Lower leg skin (tissue), 4 donors: ENCODE data around the gene CLSTN2. TPM values are rescaled to one million over a fixed set of nuclear protein-coding genes. Genes with fewer than 3 reads are reported as not detected.

Source experiments
- DNase-seq, 2 donors: peaks; one replicate each; pipeline ENCODE4 v3.0.0-alpha.2; 2019; ENCODE audit warnings: low spot score in 2 of 2
- H3K4me3 ChIP-seq: fragments of 200-600 bp; sonication (generic); 2 replicates; pipeline ENCODE4 v1.5.1; 2017; ENCODE audit warnings: mild to moderate bottlenecking, low read depth; ENCODE audit not compliant: poor library complexity, severe bottlenecking
- CTCF ChIP-seq, 3 donors: fragments of 450-650 bp; IDR thresholded peaks; one replicate each; pipeline ENCODE4 v1.5.1; 2016; ENCODE audit warnings: antibody characterized with exemption in 3 of 3, mild to moderate bottlenecking in 3 of 3, moderate library complexity in 2 of 3
- POLR2A ChIP-seq, 2 donors: fragments of 450-650 bp; IDR thresholded peaks; one replicate each; pipeline ENCODE4 v1.6.1; 2016 to 2017; ENCODE audit warnings: antibody characterized with exemption in 2 of 2, mild to moderate bottlenecking in 1 of 2, moderate library complexity in 1 of 2
- WGBS, 2 donors: methylation state at CpG; one replicate each; pipeline ENCODE4 v1.1.5; 2018; 5-methylcytosine and 5-hydroxymethylcytosine counted together
- intact Hi-C: fragments of 100-400 bp; cut with DNase I; formaldehyde crosslinking; loops from one replicate; pipeline ENCODE4 v1.15.0; 2023; ENCODE audit warnings: low total_unique reads
- total RNA-seq, 4 donors: library from RNA; depleted of rRNA; stranded (reverse); fragments of >200 nt; gene quantifications; one replicate each; pipeline ENCODE4 v1.1.0, GENCODE V29; 2016

The CLSTN2 gene
- total RNA-seq, 4 donors from 2014 or later: 3.1 to 7.9 (median 4.7) TPM

GRCh38 chr3:140403608-140404007 lies 468.6 kb downstream of the CLSTN2 start:
- TF ChIP-seq POLR2A (IDR thresholded peaks at IDR 0.05) (no peak), CTCF (IDR thresholded peaks at IDR 0.05) (no peak)
- intact Hi-C loops: no loop called here
- WGBS, 2 donors: 73 to 94% methylated on average over 6 of the region's 6 CpGs
- DNase-seq: no peak
- no peak overlapping the region for H3K4me3 ChIP-seq

GRCh38 chr3:140406655-140407054 lies 471.7 kb downstream of the CLSTN2 start:
- intact Hi-C loops: no loop called here
- TF ChIP-seq CTCF (IDR thresholded peaks at IDR 0.05) (no peak), POLR2A (IDR thresholded peaks at IDR 0.05) (no peak)
- no peak for DNase-seq
- no peak overlapping the region for H3K4me3 ChIP-seq

DNA sequence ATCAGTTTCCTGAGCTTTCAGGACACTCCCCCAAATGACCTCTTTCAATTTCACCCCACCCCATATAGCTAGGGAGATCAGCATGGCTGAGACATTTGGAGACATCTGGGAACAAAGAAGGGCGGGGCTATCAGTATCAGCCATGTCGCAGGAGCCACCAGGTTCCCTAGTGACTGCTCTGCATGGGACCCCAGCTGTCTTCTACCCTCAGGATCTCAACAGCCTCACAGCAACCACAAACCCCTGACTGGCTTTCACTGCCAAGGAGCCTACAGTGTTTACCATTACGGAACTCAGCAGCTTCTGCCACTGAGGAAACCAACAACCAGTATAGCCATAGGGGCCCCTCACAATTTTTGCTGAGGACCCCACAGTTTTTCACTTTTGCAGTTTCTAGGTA lies 473.3 kb downstream of the CLSTN2 start:
- H3K4me3 ChIP-seq: no peak overlapping the region
- TF ChIP-seq CTCF (IDR thresholded peaks at IDR 0.05) (no peak), POLR2A (IDR thresholded peaks at IDR 0.05) (no peak)
- 90 to 91% methylated on average over 3 of the region's 3 CpGs for WGBS, 2 donors
- no peak for DNase-seq
- intact Hi-C loops: no loop called here

DNA sequence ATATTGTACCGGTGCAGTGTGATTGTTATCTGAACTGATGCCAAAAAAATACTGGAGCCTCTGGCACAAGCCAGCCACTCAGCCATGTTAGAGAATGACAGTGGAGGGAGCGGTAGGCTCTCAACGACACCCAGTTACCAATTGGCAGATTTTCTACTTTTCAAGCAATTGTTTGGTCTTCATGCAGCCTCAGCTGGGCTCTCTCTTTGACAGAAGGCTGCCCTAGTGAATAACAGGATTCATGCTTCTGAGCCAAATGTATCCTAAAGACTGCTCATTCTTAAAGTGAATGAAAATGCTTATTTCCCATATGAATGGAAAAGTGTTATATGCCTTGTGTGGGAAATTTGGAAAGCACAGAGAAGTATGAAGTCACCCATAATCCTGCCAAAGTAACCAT lies 481.7 kb downstream of the CLSTN2 start:
- 53 to 74% methylated on average over 3 of the region's 3 CpGs for WGBS, 2 donors
- H3K4me3 ChIP-seq: no peak overlapping the region
- intact Hi-C loops: no loop called here
- no peak for TF ChIP-seq CTCF (IDR thresholded peaks at IDR 0.05)
- TF ChIP-seq POLR2A (IDR thresholded peaks at IDR 0.05): no peak
- no peak for DNase-seq

DNA sequence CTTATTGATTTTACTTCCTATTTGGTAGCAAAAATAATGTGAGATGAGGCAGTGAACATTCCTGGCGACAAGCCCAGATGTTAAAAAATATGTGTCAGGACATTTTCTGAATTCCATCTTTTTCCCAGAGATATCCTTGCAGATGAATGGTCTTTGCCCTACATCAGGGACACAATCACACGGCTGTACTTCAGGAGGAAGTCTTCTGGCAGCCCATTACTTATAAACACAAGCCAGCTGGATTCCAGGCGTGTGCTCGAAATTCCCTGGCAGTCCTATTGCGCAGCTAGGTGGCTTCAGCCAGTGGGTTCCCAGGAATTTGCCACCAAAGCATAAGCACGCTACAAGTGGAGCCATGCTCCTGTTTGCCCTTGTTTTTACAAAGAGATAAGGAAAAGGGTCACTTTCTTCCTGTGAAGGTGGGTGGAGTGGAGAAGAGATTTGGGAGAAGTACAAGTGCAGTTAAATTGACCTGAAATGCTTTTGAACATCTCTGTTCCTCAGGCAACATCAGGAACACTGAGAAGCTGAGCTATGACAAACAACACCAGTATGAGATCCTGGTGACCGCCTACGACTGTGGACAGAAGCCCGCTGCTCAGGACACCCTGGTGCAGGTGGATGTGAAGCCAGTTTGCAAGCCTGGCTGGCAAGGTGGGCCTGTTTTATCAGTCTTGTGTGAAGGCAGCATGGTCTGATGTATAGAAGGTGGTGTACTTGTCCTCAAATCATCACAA lies 485.8 kb downstream of the CLSTN2 start:
- H3K4me3 ChIP-seq: no peak overlapping the region
- WGBS, 2 donors: 48 to 52% methylated on average over 9 of the region's 9 CpGs
- DNase-seq: peak in 1 of 2 donors; percentile 52
- intact Hi-C loops: no loop called here
- TF ChIP-seq POLR2A (IDR thresholded peaks at IDR 0.05) (no peak), CTCF (IDR thresholded peaks at IDR 0.05) (no peak)

DNA sequence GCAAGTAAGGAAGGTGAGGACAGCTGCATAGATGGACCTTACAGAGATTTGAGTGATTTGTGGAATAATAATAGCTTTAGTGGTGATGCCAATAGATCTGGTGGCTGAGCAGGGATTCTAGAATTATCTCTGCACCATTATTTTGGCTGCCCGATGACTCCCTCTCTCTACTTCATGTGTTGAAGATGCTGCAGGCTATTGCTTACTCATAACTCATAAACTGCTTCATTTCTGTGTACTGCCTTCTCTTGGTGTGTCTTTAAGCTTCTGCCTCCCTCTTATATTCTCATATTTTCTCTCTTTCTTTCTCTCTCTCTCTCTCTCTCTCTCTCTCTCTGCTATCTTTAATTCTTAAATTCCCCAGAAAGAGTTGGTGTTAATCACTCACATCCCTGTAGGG lies 486.9 kb downstream of the CLSTN2 start:
- TF ChIP-seq POLR2A (IDR thresholded peaks at IDR 0.05): no peak
- no peak for TF ChIP-seq CTCF (IDR thresholded peaks at IDR 0.05)
- WGBS, 2 donors: 45 to 58% methylated on average over 1 of the region's 1 CpG
- no peak for DNase-seq
- intact Hi-C loops: no loop called here
- H3K4me3 ChIP-seq: no peak overlapping the region
